Coronary artery (tissue), 2 donors: ENCODE data around the gene RBM22.
A peak's percentile ranks its signal among the peaks of the same experiment; 100 is the strongest.

Experiments
- DNase-seq: peaks from one replicate; pipeline ENCODE4 v3.0.0-alpha.2; 2017; ENCODE audit warnings: low spot score
- H3K27ac ChIP-seq, 2 donors: fragments of 200-600 bp; sonication (generic); one replicate each; pipeline ENCODE4 v1.5.1; 2016 to 2019
- H3K4me3 ChIP-seq: fragments of 200-600 bp; sonication (generic); 2 replicates; pipeline ENCODE4 v1.5.1; 2016; ENCODE audit warnings: mild to moderate bottlenecking, moderate library complexity
- TF ChIP-seq, protein P1 (sequence below): fragments of 200-600 bp; sonication (generic); IDR thresholded peaks from one replicate; pipeline ENCODE4 v1.5.1; 2019; ENCODE audit warnings: antibody characterized with exemption

Gene RBM22

GRCh38 chr5:150658699-150659265, 42.1 kb downstream of the RBM22 start:
- peak; percentile 70 for DNase-seq
- TF ChIP-seq, protein P1, sequence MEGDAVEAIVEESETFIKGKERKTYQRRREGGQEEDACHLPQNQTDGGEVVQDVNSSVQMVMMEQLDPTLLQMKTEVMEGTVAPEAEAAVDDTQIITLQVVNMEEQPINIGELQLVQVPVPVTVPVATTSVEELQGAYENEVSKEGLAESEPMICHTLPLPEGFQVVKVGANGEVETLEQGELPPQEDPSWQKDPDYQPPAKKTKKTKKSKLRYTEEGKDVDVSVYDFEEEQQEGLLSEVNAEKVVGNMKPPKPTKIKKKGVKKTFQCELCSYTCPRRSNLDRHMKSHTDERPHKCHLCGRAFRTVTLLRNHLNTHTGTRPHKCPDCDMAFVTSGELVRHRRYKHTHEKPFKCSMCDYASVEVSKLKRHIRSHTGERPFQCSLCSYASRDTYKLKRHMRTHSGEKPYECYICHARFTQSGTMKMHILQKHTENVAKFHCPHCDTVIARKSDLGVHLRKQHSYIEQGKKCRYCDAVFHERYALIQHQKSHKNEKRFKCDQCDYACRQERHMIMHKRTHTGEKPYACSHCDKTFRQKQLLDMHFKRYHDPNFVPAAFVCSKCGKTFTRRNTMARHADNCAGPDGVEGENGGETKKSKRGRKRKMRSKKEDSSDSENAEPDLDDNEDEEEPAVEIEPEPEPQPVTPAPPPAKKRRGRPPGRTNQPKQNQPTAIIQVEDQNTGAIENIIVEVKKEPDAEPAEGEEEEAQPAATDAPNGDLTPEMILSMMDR = no peak
- H3K4me3 ChIP-seq = no peak overlapping the region
- peak overlapping the region; percentile 83 to 94 for H3K27ac ChIP-seq

- TF ChIP-seq, protein P1 = no peak
- DNase-seq = peak; percentile 64
- peak overlapping the region; percentile 83 to 94 for H3K27ac ChIP-seq
- no peak overlapping the region for H3K4me3 ChIP-seq
Measured at GRCh38 chr5:150658121-150658520, 42.7 kb downstream of the RBM22 start.

DNA sequence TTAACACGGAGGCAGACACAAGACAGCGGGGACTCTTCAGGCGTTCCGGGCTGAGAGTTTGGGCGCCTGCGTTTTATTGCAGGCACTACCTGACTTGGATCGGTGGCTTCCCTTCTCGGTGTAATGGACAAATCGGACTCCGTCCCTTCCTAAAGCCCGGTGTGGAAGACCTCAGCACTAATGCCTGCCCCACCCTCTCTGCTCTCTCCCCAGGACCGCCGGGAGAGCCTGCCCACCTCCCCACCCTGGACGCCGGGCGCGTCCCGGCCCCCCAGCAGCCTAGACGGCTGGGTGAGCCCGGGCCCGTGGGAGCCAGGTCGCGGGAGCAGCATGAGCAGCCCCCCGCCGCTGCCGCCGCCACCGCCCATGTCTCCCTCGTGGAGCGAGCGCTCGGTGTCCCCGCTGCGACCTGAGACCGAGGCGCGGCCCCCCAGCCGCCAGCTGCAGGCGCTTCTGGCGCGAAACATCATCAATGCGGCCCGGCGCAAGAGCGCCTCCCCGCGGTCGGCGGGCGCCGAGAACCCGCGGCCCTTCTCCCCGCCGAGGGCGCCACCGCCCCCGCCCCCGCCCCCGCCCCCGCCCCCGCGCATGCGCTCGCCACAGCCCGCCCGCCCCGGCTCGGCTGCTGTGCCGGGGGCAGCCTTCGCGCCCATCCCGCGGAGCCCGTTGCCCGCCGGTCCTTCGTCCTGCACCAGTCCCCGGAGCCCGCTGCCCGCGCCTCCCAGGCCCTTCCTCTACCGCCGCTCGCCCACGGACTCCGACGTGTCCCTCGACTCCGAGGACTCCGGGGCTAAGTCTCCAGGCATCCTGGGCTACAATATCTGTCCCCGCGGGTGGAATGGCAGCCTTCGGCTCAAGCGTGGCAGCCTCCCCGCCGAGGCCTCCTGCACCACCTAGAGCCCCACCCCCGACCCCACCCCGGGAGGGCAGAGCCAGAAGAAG, 44.4 kb downstream of the RBM22 start:
- H3K27ac ChIP-seq = peak overlapping the region; percentile 83 to 94
- peak overlapping the region; percentile 72 for H3K4me3 ChIP-seq
- TF ChIP-seq, protein P1 = peak; percentile 59
- no peak for DNase-seq

DNA sequence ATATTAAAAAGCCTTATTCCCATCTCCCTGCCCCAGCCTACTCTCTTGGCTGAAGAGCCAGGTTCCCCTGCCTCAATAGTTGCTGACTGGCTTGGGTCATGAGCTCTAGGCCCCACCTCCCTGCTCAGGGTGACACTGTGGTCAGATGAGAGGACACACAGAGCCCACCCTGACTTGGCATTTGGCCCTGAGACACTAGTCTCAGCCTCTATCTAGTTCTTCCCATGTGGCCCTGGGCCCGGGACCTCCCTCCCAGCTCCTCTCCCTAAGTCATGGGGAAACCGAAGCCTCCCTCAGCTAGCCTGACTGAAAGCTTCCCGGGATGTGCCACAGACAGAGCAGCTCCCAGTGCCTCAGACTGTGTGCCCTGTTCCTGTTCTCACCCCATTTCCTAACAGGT, 45.6 kb downstream of the RBM22 start:
- H3K4me3 ChIP-seq = no peak overlapping the region
- H3K27ac ChIP-seq = peak overlapping the region in 1 of 2 donors; percentile 94
- TF ChIP-seq, protein P1 = no peak
- no peak for DNase-seq

DNA sequence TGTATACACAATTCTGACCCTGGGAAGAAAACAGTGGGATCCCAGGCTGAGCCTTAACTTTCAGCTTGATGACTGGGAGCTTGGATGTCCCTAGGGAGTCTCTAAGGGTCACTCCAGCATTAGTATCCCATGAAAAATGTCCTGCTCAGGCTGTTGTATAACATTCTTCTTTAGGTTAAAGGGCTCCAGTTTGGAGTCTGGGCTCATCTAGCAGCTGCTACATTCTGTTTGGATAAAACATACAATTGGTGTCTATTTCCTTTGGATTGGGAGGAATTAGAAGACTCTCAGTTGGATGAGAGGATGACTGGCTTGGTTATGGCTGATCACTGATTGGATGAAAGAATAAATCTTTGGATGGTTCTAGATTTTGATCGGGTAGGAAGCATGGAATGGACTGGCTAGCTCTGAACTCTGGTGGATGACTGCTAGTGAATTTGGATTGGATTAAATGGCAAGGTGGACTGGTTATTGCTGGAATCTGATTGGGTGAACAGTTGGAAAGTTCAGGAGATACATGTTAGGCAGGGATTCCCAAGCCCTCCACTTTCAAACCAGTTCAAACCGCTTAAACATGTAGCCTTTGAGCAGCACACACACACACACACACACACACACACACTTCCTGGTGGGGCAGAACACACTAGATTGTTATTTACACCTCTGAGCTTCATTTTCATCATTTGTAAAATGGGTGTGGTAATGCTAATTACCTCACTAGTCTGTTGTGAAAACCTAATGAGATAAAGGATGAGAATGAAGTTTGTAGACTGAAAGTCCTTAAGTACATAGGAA, 46.9 kb downstream of the RBM22 start:
- TF ChIP-seq, protein P1 = no peak
- peak overlapping the region; percentile 41 to 90 for H3K27ac ChIP-seq
- DNase-seq = no peak
- no peak overlapping the region for H3K4me3 ChIP-seq

DNA sequence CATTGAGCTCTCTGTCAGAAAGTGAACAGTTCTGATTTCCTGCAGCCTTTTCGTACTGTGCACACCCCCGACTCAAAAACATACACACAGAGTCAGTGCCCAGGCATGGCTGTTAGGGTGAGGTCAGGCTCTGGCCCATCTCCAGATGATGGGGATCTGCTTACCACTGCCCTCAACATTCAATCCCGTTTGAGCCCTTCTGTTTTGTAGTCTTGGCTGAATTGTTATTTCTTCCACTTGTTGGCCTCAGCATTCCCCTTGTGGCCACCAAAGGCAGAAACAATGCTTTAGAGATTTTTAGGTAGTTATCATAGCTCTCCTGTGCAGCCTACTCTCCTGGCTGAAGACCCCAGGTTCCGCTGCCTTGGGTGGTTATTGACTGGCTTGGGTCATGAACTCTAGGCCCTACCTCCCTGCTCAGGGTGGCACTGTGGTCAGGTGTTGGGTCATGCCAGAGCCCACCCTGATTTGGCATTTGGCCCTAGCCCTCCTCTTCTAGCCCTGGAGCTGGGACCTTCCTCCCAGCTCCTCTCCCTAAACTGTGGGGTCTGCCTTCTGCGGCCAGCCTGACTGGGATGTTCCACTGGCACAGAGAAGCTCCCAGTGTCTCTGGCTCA, 47.6 kb downstream of the RBM22 start:
- H3K27ac ChIP-seq = peak overlapping the region; percentile 41 to 90
- H3K4me3 ChIP-seq = no peak overlapping the region
- TF ChIP-seq, protein P1 = no peak
- no peak for DNase-seq
